Measurements from ENCODE around the gene LIFR.

The LIFR gene

GRCh38 chr5:38554861-38555260, 1.6 kb downstream of the LIFR start:
- Histone ChIP-seq H3K4me3 (ENCODE audit: low read depth, low read length) (no peak overlapping the region), H4K91ac (ENCODE audit: low read depth, low read length) (no peak overlapping the region), H4K8ac (ENCODE audit: low read depth, low read length) (no peak overlapping the region), H3K79me2 (ENCODE audit: control insufficient read depth, insufficient read depth, low read length, poor library complexity) (peaks cover 10% of the 10 kb centered on the region), H2BK120ac (ENCODE audit: insufficient read depth, low read length, poor library complexity) (no peak overlapping the region), H3K27me3 (ENCODE audit: insufficient read depth, low read length) (no peaks in the 10 kb centered on the region), H3K18ac (ENCODE audit: low read length) (no peak overlapping the region), H3K36me3 (ENCODE audit: control insufficient read depth in 1 of 2, insufficient read depth in 2 of 2, low read length in 2 of 2) (no peaks in the 10 kb centered on the region), H3K14ac (ENCODE audit: low read length) (no peak overlapping the region), H2BK5ac (ENCODE audit: low read depth, low read length, poor library complexity) (no peak overlapping the region), H2AK5ac (ENCODE audit: low read length) (no peak overlapping the region), H2AFZ (ENCODE audit: insufficient read depth, low read length, poor library complexity) (no peak overlapping the region), H3K9ac (ENCODE audit: low read length) (no peak overlapping the region), H3K4me2 (ENCODE audit: low read length) (peak overlapping the region; percentile 43), H3K4me1 (ENCODE audit: control insufficient read depth in 1 of 2, insufficient read depth in 2 of 2, low read length in 2 of 2) (peaks cover 2 to 6% of the 10 kb centered on the region in 2 experiments), H3K27ac (ENCODE audit: low read depth, low read length) (no peak overlapping the region), H3K23ac (ENCODE audit: low read length) (no peak overlapping the region), H4K12ac (ENCODE audit: low read depth, low read length) (no peak overlapping the region), H3K4ac (ENCODE audit: low read depth, low read length) (no peak overlapping the region), H3K79me1 (ENCODE audit: low read length) (peaks cover 12% of the 10 kb centered on the region), H3K9me3 (ENCODE audit: insufficient read depth, low read depth, low read length) (no peaks in the 10 kb centered on the region), H2BK12ac (ENCODE audit: low read length) (no peak overlapping the region)
- no peak for DNase-seq
- WGBS (ENCODE audit: extremely low coverage, insufficient coverage, insufficient read length): no CpG with 5 or more reads among the region's 4 CpGs

GRCh38 chr5:38554403-38554802, 2.0 kb downstream of the LIFR start:
- peaks cover 12% of the 10 kb centered on the region for H3K79me1 ChIP-seq (ENCODE audit: low read length)
- no CpG with 5 or more reads among the region's 3 CpGs for WGBS (ENCODE audit: extremely low coverage, insufficient coverage, insufficient read length)
- no peaks in the 10 kb centered on the region for H3K36me3 ChIP-seq (ENCODE audit: control insufficient read depth in 1 of 2, insufficient read depth in 2 of 2, low read length in 2 of 2)

GRCh38 chr5:38553001-38553521, 3.4 kb downstream of the LIFR start:
- Histone ChIP-seq H3K79me2 (ENCODE audit: control insufficient read depth, insufficient read depth, low read length, poor library complexity) (peaks cover 13% of the 10 kb centered on the region), H4K12ac (ENCODE audit: low read depth, low read length) (no peak overlapping the region), H2BK5ac (ENCODE audit: low read depth, low read length, poor library complexity) (no peak overlapping the region), H2BK120ac (ENCODE audit: insufficient read depth, low read length, poor library complexity) (no peak overlapping the region), H3K27me3 (ENCODE audit: insufficient read depth, low read length) (no peaks in the 10 kb centered on the region), H2BK12ac (ENCODE audit: low read length) (no peak overlapping the region), H3K4me1 (ENCODE audit: control insufficient read depth in 1 of 2, insufficient read depth in 2 of 2, low read length in 2 of 2) (peaks cover 2 to 6% of the 10 kb centered on the region in 2 experiments), H2AK5ac (ENCODE audit: low read length) (no peak overlapping the region), H3K4ac (ENCODE audit: low read depth, low read length) (no peak overlapping the region), H3K36me3 (ENCODE audit: control insufficient read depth in 1 of 2, insufficient read depth in 2 of 2, low read length in 2 of 2) (no peaks in the 10 kb centered on the region), H3K4me3 (ENCODE audit: low read depth, low read length) (no peak overlapping the region), H3K18ac (ENCODE audit: low read length) (no peak overlapping the region), H3K9ac (ENCODE audit: low read length) (no peak overlapping the region), H3K79me1 (ENCODE audit: low read length) (peaks cover 12% of the 10 kb centered on the region), H3K27ac (ENCODE audit: low read depth, low read length) (no peak overlapping the region), H3K23ac (ENCODE audit: low read length) (no peak overlapping the region), H2AFZ (ENCODE audit: insufficient read depth, low read length, poor library complexity) (no peak overlapping the region), H3K4me2 (ENCODE audit: low read length) (no peak overlapping the region), H4K8ac (ENCODE audit: low read depth, low read length) (no peak overlapping the region), H3K14ac (ENCODE audit: low read length) (no peak overlapping the region), H4K91ac (ENCODE audit: low read depth, low read length) (no peak overlapping the region), H3K9me3 (ENCODE audit: insufficient read depth, low read depth, low read length) (no peaks in the 10 kb centered on the region)
- no peak for DNase-seq
- WGBS (ENCODE audit: extremely low coverage, insufficient coverage, insufficient read length): no CpG with 5 or more reads among the region's 2 CpGs

More at GRCh38 chr5:38554403-38554802, 2.0 kb downstream of the LIFR start:
- Histone ChIP-seq H3K9ac (ENCODE audit: low read length) (no peak overlapping the region), H3K9me3 (ENCODE audit: insufficient read depth, low read depth, low read length) (no peaks in the 10 kb centered on the region), H3K4ac (ENCODE audit: low read depth, low read length) (no peak overlapping the region), H3K79me2 (ENCODE audit: control insufficient read depth, insufficient read depth, low read length, poor library complexity) (peaks cover 12% of the 10 kb centered on the region), H4K12ac (ENCODE audit: low read depth, low read length) (no peak overlapping the region), H2BK12ac (ENCODE audit: low read length) (no peak overlapping the region), H3K23ac (ENCODE audit: low read length) (no peak overlapping the region), H3K18ac (ENCODE audit: low read length) (no peak overlapping the region), H2BK120ac (ENCODE audit: insufficient read depth, low read length, poor library complexity) (no peak overlapping the region), H2BK5ac (ENCODE audit: low read depth, low read length, poor library complexity) (no peak overlapping the region), H4K91ac (ENCODE audit: low read depth, low read length) (no peak overlapping the region), H3K4me3 (ENCODE audit: low read depth, low read length) (no peak overlapping the region), H4K8ac (ENCODE audit: low read depth, low read length) (no peak overlapping the region), H3K14ac (ENCODE audit: low read length) (no peak overlapping the region), H3K4me2 (ENCODE audit: low read length) (no peak overlapping the region), H3K27ac (ENCODE audit: low read depth, low read length) (no peak overlapping the region), H3K27me3 (ENCODE audit: insufficient read depth, low read length) (no peaks in the 10 kb centered on the region), H3K4me1 (ENCODE audit: control insufficient read depth in 1 of 2, insufficient read depth in 2 of 2, low read length in 2 of 2) (peaks cover 2 to 6% of the 10 kb centered on the region in 2 experiments), H2AK5ac (ENCODE audit: low read length) (no peak overlapping the region), H2AFZ (ENCODE audit: insufficient read depth, low read length, poor library complexity) (no peak overlapping the region)
- no peak for DNase-seq

- WGBS (ENCODE audit: extremely low coverage, insufficient coverage, insufficient read length): no CpG with 5 or more reads among the region's 10 CpGs
- Histone ChIP-seq H3K36me3 (ENCODE audit: control insufficient read depth in 1 of 2, insufficient read depth in 2 of 2, low read length in 2 of 2) (no peaks in the 10 kb centered on the region), H3K79me1 (ENCODE audit: low read length) (peaks cover 5% of the 10 kb centered on the region), H2AFZ (ENCODE audit: insufficient read depth, low read length, poor library complexity) (no peak overlapping the region), H3K4me2 (ENCODE audit: low read length) (no peak overlapping the region), H3K4ac (ENCODE audit: low read depth, low read length) (peak overlapping the region; percentile 68), H3K79me2 (ENCODE audit: control insufficient read depth, insufficient read depth, low read length, poor library complexity) (peaks cover 8% of the 10 kb centered on the region), H3K9ac (ENCODE audit: low read length) (no peak overlapping the region), H3K27ac (ENCODE audit: low read depth, low read length) (no peak overlapping the region), H3K27me3 (ENCODE audit: insufficient read depth, low read length) (no peaks in the 10 kb centered on the region), H2BK12ac (ENCODE audit: low read length) (no peak overlapping the region), H3K9me3 (ENCODE audit: insufficient read depth, low read depth, low read length) (no peaks in the 10 kb centered on the region), H2BK120ac (ENCODE audit: insufficient read depth, low read length, poor library complexity) (no peak overlapping the region), H2BK5ac (ENCODE audit: low read depth, low read length, poor library complexity) (no peak overlapping the region), H3K23ac (ENCODE audit: low read length) (no peak overlapping the region), H3K18ac (ENCODE audit: low read length) (peak overlapping the region; percentile 51), H4K8ac (ENCODE audit: low read depth, low read length) (no peak overlapping the region), H3K4me1 (ENCODE audit: control insufficient read depth in 1 of 2, insufficient read depth in 2 of 2, low read length in 2 of 2) (peaks cover 2 to 11% of the 10 kb centered on the region in 2 experiments), H4K91ac (ENCODE audit: low read depth, low read length) (no peak overlapping the region), H3K4me3 (ENCODE audit: low read depth, low read length) (no peak overlapping the region), H4K12ac (ENCODE audit: low read depth, low read length) (no peak overlapping the region), H2AK5ac (ENCODE audit: low read length) (no peak overlapping the region), H3K14ac (ENCODE audit: low read length) (no peak overlapping the region)
- DNase-seq: peak; percentile 40 to 91
Observed at GRCh38 chr5:38551030-38552017, 5.1 kb downstream of the LIFR start.
